Mucosa of rectum (tissue), 2 donors: ENCODE measurements around the gene PLA2G4E.

Source experiments
- H3K27ac ChIP-seq, 2 donors: one replicate each; pipeline ENCODE4 v1.7.0; 2013; ENCODE audit warnings: inconsistent platforms in 2 of 2, low read depth in 2 of 2, low read length in 2 of 2
- H3K27me3 ChIP-seq, 2 donors: one replicate each; pipeline ENCODE4 v1.7.0; 2013; ENCODE audit warnings: low read length in 2 of 2; ENCODE audit not compliant: control insufficient read depth in 2 of 2, insufficient read depth in 2 of 2
- H3K36me3 ChIP-seq, 2 donors: one replicate each; pipeline ENCODE4 v1.7.0; 2013; ENCODE audit warnings: low read length in 2 of 2; ENCODE audit not compliant: control insufficient read depth in 2 of 2, insufficient read depth in 2 of 2
- H3K4me1 ChIP-seq, 2 donors: one replicate each; pipeline ENCODE4 v1.7.0; 2013; ENCODE audit warnings: low read length in 2 of 2, mild to moderate bottlenecking in 1 of 2; ENCODE audit not compliant: control insufficient read depth in 2 of 2, insufficient read depth in 2 of 2
- H3K4me3 ChIP-seq, 2 donors: one replicate each; pipeline ENCODE4 v1.7.0; 2013; ENCODE audit warnings: low read length in 2 of 2
- H3K9ac ChIP-seq, 2 donors: one replicate each; pipeline ENCODE4 v1.7.0; 2013; ENCODE audit warnings: low read length in 2 of 2, low read depth in 1 of 2, mild to moderate bottlenecking in 1 of 2
- H3K9me3 ChIP-seq, 2 donors: one replicate each; pipeline ENCODE4 v1.7.0; 2013; ENCODE audit warnings: low read length in 2 of 2; ENCODE audit not compliant: control insufficient read depth in 2 of 2
- donor health status: healthy.
- donor health status: Normal muscosa, but diverticular disease.

The PLA2G4E gene

GRCh38 chr15:42020713-42021273 lies at the start of gene PLA2G4E:
TSS of gene PLA2G4E (minus strand) at chr15:42021042. CDS start at chr15:42021030, 12 bp downstream.
- Histone ChIP-seq H3K9ac (no peak within 1 kb of the TSS), H3K27ac (no peak within 1 kb of the TSS), H3K36me3 (no peaks in the 10 kb centered on the region), H3K4me3 (no peak within 1 kb of the TSS), H3K4me1 (no peaks in the 10 kb centered on the region), H3K9me3 (no peaks in the 10 kb centered on the region), H3K27me3 (no peaks in the 10 kb centered on the region)

DNA sequence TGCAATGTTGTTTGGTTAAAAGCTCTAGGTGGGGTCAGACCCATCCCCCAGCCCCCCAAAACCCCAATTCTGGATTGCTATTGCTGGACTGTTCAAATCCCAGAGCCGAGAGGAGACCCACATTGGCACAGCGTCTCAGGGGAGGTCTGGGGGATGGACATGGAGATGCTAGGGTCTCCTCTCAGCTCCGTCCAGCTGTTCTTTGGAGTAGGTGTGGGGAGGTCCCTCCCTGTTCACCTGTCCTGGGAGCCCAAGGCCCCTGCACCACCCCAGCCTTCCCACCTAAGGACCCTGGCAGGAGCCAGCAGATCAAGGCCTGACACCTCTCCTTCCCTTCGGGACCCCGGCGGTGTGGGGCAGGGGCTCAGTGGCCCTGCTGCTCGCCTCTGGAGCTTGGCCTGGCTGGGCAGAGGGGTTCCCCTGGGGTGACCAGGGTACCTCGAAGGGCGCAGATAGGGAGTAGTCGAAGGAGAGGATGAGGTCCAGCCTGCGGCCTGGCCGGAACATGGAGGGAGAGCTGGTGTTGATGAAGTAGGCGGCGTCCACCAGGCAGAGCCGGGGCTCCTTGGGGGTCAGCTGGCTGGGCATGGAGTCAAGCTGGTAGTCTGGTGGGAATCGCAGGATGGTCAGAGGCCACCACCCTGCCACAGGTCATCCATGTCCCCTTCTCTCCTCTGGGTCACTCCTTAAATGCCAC lies 49.6 kb upstream of the PLA2G4E start:
- no peak overlapping the region for H3K27ac ChIP-seq
- H3K9ac ChIP-seq, result no peak overlapping the region
- H3K4me1 ChIP-seq, result peaks cover 0 to 4% of the 10 kb centered on the region in 2 donors
- H3K4me3 ChIP-seq, result no peak overlapping the region
- H3K27me3 ChIP-seq, result no peaks in the 10 kb centered on the region
- no peaks in the 10 kb centered on the region for H3K36me3 ChIP-seq
- no peaks in the 10 kb centered on the region for H3K9me3 ChIP-seq

- H3K4me3 ChIP-seq, result no peak overlapping the region
- H3K36me3 ChIP-seq, result no peaks in the 10 kb centered on the region
- H3K27ac ChIP-seq, result no peak overlapping the region
- H3K9me3 ChIP-seq, result no peaks in the 10 kb centered on the region
- H3K27me3 ChIP-seq, result no peaks in the 10 kb centered on the region
- H3K9ac ChIP-seq, result no peak overlapping the region
- peaks cover 0 to 4% of the 10 kb centered on the region in 2 donors for H3K4me1 ChIP-seq
These were observed 48.8 kb upstream of the PLA2G4E start for GRCh38 chr15:42069496-42070278.

GRCh38 chr15:42069025-42069424 lies 48.2 kb upstream of the PLA2G4E start:
- H3K36me3 ChIP-seq, result no peaks in the 10 kb centered on the region
- no peaks in the 10 kb centered on the region for H3K9me3 ChIP-seq
- no peak overlapping the region for H3K4me3 ChIP-seq
- H3K4me1 ChIP-seq, result peaks cover 0 to 4% of the 10 kb centered on the region in 2 donors
- H3K27me3 ChIP-seq, result no peaks in the 10 kb centered on the region
- no peak overlapping the region for H3K27ac ChIP-seq
- no peak overlapping the region for H3K9ac ChIP-seq

- H3K9ac ChIP-seq, result no peak overlapping the region
- no peak overlapping the region for H3K27ac ChIP-seq
- H3K27me3 ChIP-seq, result no peaks in the 10 kb centered on the region
- no peak overlapping the region for H3K4me3 ChIP-seq
- peaks cover 0 to 4% of the 10 kb centered on the region in 2 donors for H3K4me1 ChIP-seq
- H3K9me3 ChIP-seq, result no peaks in the 10 kb centered on the region
- no peaks in the 10 kb centered on the region for H3K36me3 ChIP-seq
These were observed 47.8 kb upstream of the PLA2G4E start for GRCh38 chr15:42068601-42069000.

DNA sequence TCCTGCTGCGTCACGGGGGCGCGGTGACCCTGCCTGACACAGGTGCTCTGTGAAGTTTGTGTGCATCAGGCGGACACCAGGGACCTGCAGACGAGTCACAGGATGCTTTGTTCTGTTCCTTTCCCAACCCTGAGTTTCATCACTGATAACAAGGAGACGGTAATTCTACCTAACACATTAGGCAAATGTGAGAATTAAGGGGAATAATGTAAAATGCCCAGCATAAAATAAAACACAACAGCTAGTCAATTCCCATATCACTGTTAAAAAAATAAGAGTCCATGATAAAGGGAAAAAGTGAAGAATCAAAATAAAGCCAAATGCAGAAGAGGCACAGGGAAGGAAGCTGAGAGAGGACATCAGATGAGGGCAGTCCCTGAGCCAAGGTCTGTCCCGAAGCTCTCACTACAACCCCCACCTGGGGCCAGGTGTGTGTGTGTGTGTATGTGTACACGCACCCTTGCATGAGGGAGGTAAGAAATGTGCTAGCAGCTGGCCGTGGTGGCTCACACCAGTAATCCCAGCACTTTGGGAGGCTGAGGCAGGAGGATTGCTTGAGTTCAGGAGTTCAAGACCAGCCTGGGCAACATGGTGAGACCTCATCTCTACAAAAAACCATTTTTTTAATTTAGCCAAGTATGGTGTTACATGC lies 46.0 kb upstream of the PLA2G4E start:
- H3K36me3 ChIP-seq, result no peaks in the 10 kb centered on the region
- no peaks in the 10 kb centered on the region for H3K9me3 ChIP-seq
- peaks cover 0 to 4% of the 10 kb centered on the region in 2 donors for H3K4me1 ChIP-seq
- H3K27me3 ChIP-seq, result no peaks in the 10 kb centered on the region
- H3K27ac ChIP-seq, result no peak overlapping the region
- no peak overlapping the region for H3K9ac ChIP-seq
- no peak overlapping the region for H3K4me3 ChIP-seq

- H3K9ac ChIP-seq, result no peak overlapping the region
- H3K4me3 ChIP-seq, result no peak overlapping the region
- no peak overlapping the region for H3K27ac ChIP-seq
- H3K4me1 ChIP-seq, result peaks cover 0 to 4% of the 10 kb centered on the region in 2 donors
- no peaks in the 10 kb centered on the region for H3K9me3 ChIP-seq
- H3K36me3 ChIP-seq, result no peaks in the 10 kb centered on the region
- no peaks in the 10 kb centered on the region for H3K27me3 ChIP-seq
These were observed 44.6 kb upstream of the PLA2G4E start for GRCh38 chr15:42065468-42065867.

DNA sequence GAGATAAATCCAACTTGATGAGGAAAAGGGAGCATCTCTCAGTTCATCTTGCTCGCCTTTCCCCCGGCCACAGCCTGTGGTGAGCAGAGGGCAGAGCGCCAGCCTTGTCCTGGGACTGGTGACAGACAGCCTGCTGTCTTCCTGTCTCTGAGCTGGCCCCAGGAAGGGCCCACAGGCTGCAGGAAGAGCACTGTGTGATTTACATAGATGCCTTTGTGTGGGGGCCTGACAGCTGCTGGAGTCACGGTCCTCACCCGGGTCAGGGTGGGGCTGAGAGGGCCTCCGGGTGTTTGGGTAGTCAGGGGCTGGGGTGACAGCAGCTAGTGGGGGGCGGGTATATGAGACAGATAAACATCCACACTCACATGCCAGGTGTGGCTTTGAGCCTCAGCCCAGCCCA lies 44.2 kb upstream of the PLA2G4E start:
- no peaks in the 10 kb centered on the region for H3K27me3 ChIP-seq
- H3K4me1 ChIP-seq, result peaks cover 0 to 4% of the 10 kb centered on the region in 2 donors
- no peak overlapping the region for H3K9ac ChIP-seq
- no peaks in the 10 kb centered on the region for H3K36me3 ChIP-seq
- no peaks in the 10 kb centered on the region for H3K9me3 ChIP-seq
- H3K27ac ChIP-seq, result no peak overlapping the region
- no peak overlapping the region for H3K4me3 ChIP-seq

DNA sequence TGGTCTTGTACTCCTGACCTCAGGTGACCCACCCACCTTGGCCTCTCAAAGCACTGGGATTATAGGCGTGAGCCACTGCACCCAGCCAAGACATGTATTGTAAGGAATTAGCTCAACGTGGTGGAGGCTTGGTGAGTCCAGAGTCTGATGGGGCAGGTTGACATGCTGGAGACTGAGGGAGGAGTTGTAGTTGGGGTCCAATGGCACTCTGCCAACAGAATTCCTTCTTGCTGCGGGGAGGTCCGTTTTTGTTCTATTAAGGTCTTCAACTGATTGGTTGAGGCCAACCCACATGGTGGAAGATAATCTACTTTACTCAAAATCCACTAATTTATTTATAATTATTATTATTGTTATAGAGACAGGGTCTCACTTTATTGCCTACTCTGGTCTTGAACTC lies 43.4 kb upstream of the PLA2G4E start:
- no peak overlapping the region for H3K4me3 ChIP-seq
- no peaks in the 10 kb centered on the region for H3K27me3 ChIP-seq
- peaks cover 0 to 4% of the 10 kb centered on the region in 2 donors for H3K4me1 ChIP-seq
- no peaks in the 10 kb centered on the region for H3K36me3 ChIP-seq
- H3K27ac ChIP-seq, result no peak overlapping the region
- H3K9ac ChIP-seq, result no peak overlapping the region
- no peaks in the 10 kb centered on the region for H3K9me3 ChIP-seq
